ENCODE measurements around the gene P4HTM.

Gene P4HTM

GRCh38 chr3:49009396-49009795 is 19.4 kb downstream of the P4HTM start:
- no peak for DNase-seq

GRCh38 chr3:49012441-49013017 is 22.5 kb downstream of the P4HTM start:
- no peak for DNase-seq

GRCh38 chr3:49013113-49013737 is 23.2 kb downstream of the P4HTM start:
- no peak for DNase-seq

GRCh38 chr3:49013738-49014660 is 24.0 kb downstream of the P4HTM start:
- no peak for DNase-seq

- DNase-seq, result no peak
Measured at GRCh38 chr3:49015072-49015471, 25.0 kb downstream of the P4HTM start.

GRCh38 chr3:49015765-49016164 is 25.7 kb downstream of the P4HTM start:
- DNase-seq, result no peak

- no peak for DNase-seq
Measured at GRCh38 chr3:49016414-49017228, 26.6 kb downstream of the P4HTM start.

- no peak for DNase-seq
Measured at GRCh38 chr3:49017229-49017970, 27.4 kb downstream of the P4HTM start.

- DNase-seq, result no peak
Measured at GRCh38 chr3:49017971-49018706, 28.1 kb downstream of the P4HTM start, which contains the start of gene DALRD3. DALRD3 (minus strand) TSS chr3:49018580; CDS start chr3:49018564, 16 bp downstream.

- no peak for DNase-seq
Measured at GRCh38 chr3:49018707-49019006, 28.6 kb downstream of the P4HTM start.

GRCh38 chr3:49019941-49020329 is 29.9 kb downstream of the P4HTM start:
- DNase-seq, result no peak

GRCh38 chr3:49020330-49021212 is 30.5 kb downstream of the P4HTM start:
- DNase-seq, result no peak

GRCh38 chr3:49021213-49021812 is 31.3 kb downstream of the P4HTM start:
- no peak for DNase-seq

- no peak for DNase-seq
Measured at GRCh38 chr3:49021813-49022687, 32.0 kb downstream of the P4HTM start, which contains the start of gene NDUFAF3. NDUFAF3 (plus strand) TSS chr3:49022121; CDS start chr3:49022145, 24 bp downstream.

GRCh38 chr3:49022688-49023171 is 32.7 kb downstream of the P4HTM start:
- no peak for DNase-seq

- DNase-seq, result no peak
Measured at GRCh38 chr3:49023775-49024174, 33.7 kb downstream of the P4HTM start.

GRCh38 chr3:49024449-49024848 is 34.4 kb downstream of the P4HTM start:
- DNase-seq, result no peak

- no peak for DNase-seq
Measured at GRCh38 chr3:49025005-49025792, 35.2 kb downstream of the P4HTM start.
